Transverse colon (tissue), 4 donors: ENCODE results near the gene PRIM2. TPM values are rescaled to one million over a fixed set of nuclear protein-coding genes. Genes with fewer than 3 reads are reported as not detected.
A peak's percentile ranks its signal among the peaks of the same experiment; 100 is the strongest.
"Not testable (repeated sequence)": the region's sequence is repeated elsewhere in the genome, so short reads cannot be mapped to it uniquely, and the experiment has no call there.

Source experiments
- DNase-seq: peaks from one replicate; pipeline ENCODE4 v3.0.0-alpha.2; 2019
- H3K27ac ChIP-seq, 4 donors: fragments of 200-600 bp; sonication (generic); 2 replicates each; pipeline ENCODE4 v1.5.1; 2016 to 2018; ENCODE audit warnings: inconsistent platforms in 4 of 4
- H3K27me3 ChIP-seq: fragments of 200-600 bp; sonication (generic); 2 replicates; pipeline ENCODE4 v1.5.1; 2017; ENCODE audit warnings: inconsistent platforms
- H3K36me3 ChIP-seq, 4 donors: fragments of 200-600 bp; sonication (generic); 2 replicates each; pipeline ENCODE4 v1.5.1; 2017 to 2019; ENCODE audit warnings: inconsistent platforms in 4 of 4
- H3K4me1 ChIP-seq, 4 donors: fragments of 200-600 bp; sonication (generic); 2 replicates each; pipeline ENCODE4 v1.5.1; 2017 to 2020; ENCODE audit warnings: inconsistent platforms in 4 of 4
- H3K4me3 ChIP-seq, 4 donors: fragments of 200-600 bp; sonication (generic); 1 replicate in 1 of 4; 2 replicates in 3 of 4; pipeline versions ENCODE4 v1.5.1 to v1.6.1; 2017 to 2019; ENCODE audit warnings: inconsistent platforms in 4 of 4
- H3K9me3 ChIP-seq, 2 donors: fragments of 200-600 bp; sonication (generic); 2 replicates each; pipeline ENCODE4 v1.5.1; 2017 to 2019; ENCODE audit warnings: inconsistent platforms in 2 of 2
- CTCF ChIP-seq, 5 experiments: fragments of 200-600 bp in 3 of 5; fragments of 450-650 bp in 2 of 5; sonication (generic) in 3 of 5; IDR thresholded peaks; 1 replicate in 2 of 5; 2 replicates in 3 of 5; pipeline ENCODE4 v1.5.1; 2016 to 2017; ENCODE audit warnings: antibody characterized with exemption in 5 of 5, inconsistent platforms in 3 of 5, mild to moderate bottlenecking in 2 of 5, moderate library complexity in 1 of 5
- WGBS, 2 donors: methylation state at CpG; one replicate each; pipeline ENCODE4 v1.1.5; 2018; ENCODE audit warnings: low coverage in 1 of 2; 5-methylcytosine and 5-hydroxymethylcytosine counted together
- in situ Hi-C, 4 donors: fragments of 200-750 bp; cut with MboI; loops; one replicate each; pipeline versions ENCODE4 v1.15.0 to v1.15.1; 2017; ENCODE audit warnings: low sequenced_read_pairs in 3 of 4, low pct_ligation_motif_present in 1 of 4, low pct_unique_long_range_greater_than_20kb in 1 of 4
- intact Hi-C: fragments of 100-400 bp; cut with DNase I; formaldehyde crosslinking; loops from one replicate; pipeline ENCODE4 v1.15.1; 2023; ENCODE audit warnings: low total_unique reads
- total RNA-seq, 4 donors: library from RNA; depleted of rRNA; stranded (reverse); fragments of >200 nt; gene quantifications; one replicate each; pipeline ENCODE4 v1.1.0, GENCODE V29; 2016

The PRIM2 gene
- total RNA-seq, 4 donors from 2014 or later, result 9.6 to 47.4 (median 20.4) TPM

GRCh38 chr6:57535121-57535520, 217.7 kb downstream of the PRIM2 start:
- H3K36me3 ChIP-seq, H3K27ac ChIP-seq, H3K4me1 ChIP-seq, intact Hi-C loops, H3K27me3 ChIP-seq, DNase-seq, in situ Hi-C loops, H3K9me3 ChIP-seq, H3K4me3 ChIP-seq: not testable (repeated sequence)
- 89% methylated on average over 2 of the region's 2 CpGs; no CpG with 5 or more reads in 1 of the 2 donors for WGBS, 2 donors

- H3K27ac ChIP-seq, in situ Hi-C loops, H3K9me3 ChIP-seq, H3K27me3 ChIP-seq, H3K4me3 ChIP-seq, intact Hi-C loops, H3K4me1 ChIP-seq, H3K36me3 ChIP-seq, DNase-seq: not testable (repeated sequence)
- TF ChIP-seq CTCF (IDR thresholded peaks at IDR 0.05), result peak in 1 of 5 experiments; percentile 30
- 65 to 75% methylated on average over 1 of the region's 1 CpG for WGBS, 2 donors
These were observed 218.6 kb downstream of the PRIM2 start for GRCh38 chr6:57535994-57536393.

GRCh38 chr6:57537916-57538315, 220.5 kb downstream of the PRIM2 start:
- H3K36me3 ChIP-seq, H3K4me3 ChIP-seq, H3K27me3 ChIP-seq, H3K4me1 ChIP-seq, in situ Hi-C loops, H3K9me3 ChIP-seq, intact Hi-C loops, DNase-seq, H3K27ac ChIP-seq: not testable (repeated sequence)
- WGBS, 2 donors, result 86 to 90% methylated on average over 2 to 3 of the region's 3 CpGs

GRCh38 chr6:57551961-57552360, 234.5 kb downstream of the PRIM2 start:
- H3K4me3 ChIP-seq, H3K36me3 ChIP-seq, in situ Hi-C loops, H3K27me3 ChIP-seq, H3K9me3 ChIP-seq, intact Hi-C loops, H3K4me1 ChIP-seq, DNase-seq, H3K27ac ChIP-seq: not testable (repeated sequence)
- WGBS, 2 donors, result 88% methylated on average over 4 of the region's 4 CpGs; no CpG with 5 or more reads in 1 of the 2 donors

- DNase-seq, H3K4me3 ChIP-seq, intact Hi-C loops, H3K9me3 ChIP-seq, H3K27ac ChIP-seq, in situ Hi-C loops, H3K4me1 ChIP-seq, H3K27me3 ChIP-seq, H3K36me3 ChIP-seq: not testable (repeated sequence)
- WGBS, 2 donors, result 83 to 100% methylated on average over 1 to 2 of the region's 2 CpGs
These were observed 240.4 kb downstream of the PRIM2 start for GRCh38 chr6:57557855-57558254.

- H3K9me3 ChIP-seq, H3K36me3 ChIP-seq, H3K4me1 ChIP-seq, DNase-seq, H3K4me3 ChIP-seq, H3K27ac ChIP-seq, H3K27me3 ChIP-seq, in situ Hi-C loops, intact Hi-C loops: not testable (repeated sequence)
These were observed 241.7 kb downstream of the PRIM2 start for GRCh38 chr6:57559170-57559569.

GRCh38 chr6:57562233-57562632, 244.8 kb downstream of the PRIM2 start:
- DNase-seq, in situ Hi-C loops, H3K36me3 ChIP-seq, H3K27me3 ChIP-seq, H3K4me3 ChIP-seq, H3K27ac ChIP-seq, H3K9me3 ChIP-seq, H3K4me1 ChIP-seq, intact Hi-C loops: not testable (repeated sequence)
- 68 to 77% methylated on average over 3 of the region's 3 CpGs for WGBS, 2 donors

GRCh38 chr6:57572119-57572518, 254.7 kb downstream of the PRIM2 start:
- H3K27me3 ChIP-seq, DNase-seq, H3K9me3 ChIP-seq, H3K4me1 ChIP-seq, in situ Hi-C loops, H3K27ac ChIP-seq, H3K36me3 ChIP-seq, H3K4me3 ChIP-seq, intact Hi-C loops: not testable (repeated sequence)
- 88 to 93% methylated on average over 4 of the region's 4 CpGs for WGBS, 2 donors

- DNase-seq, intact Hi-C loops, H3K27ac ChIP-seq, H3K9me3 ChIP-seq, in situ Hi-C loops, H3K36me3 ChIP-seq, H3K27me3 ChIP-seq, H3K4me3 ChIP-seq, H3K4me1 ChIP-seq: not testable (repeated sequence)
- 100% methylated on average over 1 of the region's 1 CpG; no CpG with 5 or more reads in 1 of the 2 donors for whole genome bisulfite sequencing, 2 donors
These were observed 255.4 kb downstream of the PRIM2 start for GRCh38 chr6:57572844-57573243.

GRCh38 chr6:57577023-57577422, 259.6 kb downstream of the PRIM2 start:
- H3K4me3 ChIP-seq, H3K9me3 ChIP-seq, intact Hi-C loops, in situ Hi-C loops, DNase-seq, H3K27ac ChIP-seq, H3K36me3 ChIP-seq, H3K27me3 ChIP-seq, H3K4me1 ChIP-seq: not testable (repeated sequence)
- 93% methylated on average over 1 of the region's 1 CpG; no CpG with 5 or more reads in 1 of the 2 donors for WGBS, 2 donors
